ENCODE data around the gene GNMT. TPM values are rescaled to one million over a fixed set of nuclear protein-coding genes. Genes with fewer than 3 reads are reported as not detected.

GNMT gene
- total and polyA plus RNA-seq, 9 of the 15 experiments (the other 6 are each of a cell fraction or from before 2014, with no cell fraction given): 0.11 to 0.29 (median 0.15) TPM; not detected in 6

GRCh38 chr6:42928986-42929820 lies 31.4 kb upstream of the GNMT start, which contains the start of gene CNPY3 (continued):
- TF ChIP-seq PATZ1 (CRISPR knock-in tag; IDR thresholded peaks at IDR 0.05; ENCODE audit: borderline replicate concordance) (no peak), HMGN3 (IDR thresholded peaks at IDR 0.05; ENCODE audit: borderline replicate concordance, extremely low read depth, insufficient read length, low read depth, low read length) (peak; percentile 61), NELFE (IDR thresholded peaks at IDR 0.05; ENCODE audit: insufficient read depth, insufficient read length) (no peak), HLTF (IDR thresholded peaks at IDR 0.05) (0 out of 2 replicates have a peak, but pooled peaks have one; percentile 17), MEF2A (IDR thresholded peaks at IDR 0.05; ENCODE audit: control insufficient read depth, low read depth, low read length) (no peak), CBX3 (IDR thresholded peaks at IDR 0.05; ENCODE audit: borderline replicate concordance in 1 of 2, low read length in 2 of 2) (peak in 1 of 2 experiments; percentile 89; a peak in 1 of 3 replicates), ZSCAN29 (IDR thresholded peaks at IDR 0.05) (no peak), ELF2 (CRISPR knock-in tag; IDR thresholded peaks at IDR 0.05) (peak; percentile 97), MLX (CRISPR knock-in tag; conservative IDR thresholded peaks at IDR 0.05) (no peak; a peak in 1 of 4 replicates), ZNF165 (CRISPR knock-in tag; IDR thresholded peaks at IDR 0.05; ENCODE audit: borderline replicate concordance) (no peak), TRIM28 (IDR thresholded peaks at IDR 0.05) (peak; percentile 20; the same call in 1 of the 2 replicates), KLF6 (CRISPR knock-in tag; IDR thresholded peaks at IDR 0.05; ENCODE audit: borderline replicate concordance) (peak; percentile 61; the same call in 1 of the 2 replicates), NCOA2 (IDR thresholded peaks at IDR 0.05; ENCODE audit: partially characterized antibody in 2 of 2) (no peak), XRCC3 (IDR thresholded peaks at IDR 0.05) (no peak), SIN3B (IDR thresholded peaks at IDR 0.05; ENCODE audit: low read depth) (peak; percentile 62; the same call in 1 of the 2 replicates), E2F3 (CRISPR knock-in tag; IDR thresholded peaks at IDR 0.05) (peak; percentile 79), SUPT5H (IDR thresholded peaks at IDR 0.05) (peak; percentile 80), ZKSCAN8 (CRISPR knock-in tag; IDR thresholded peaks at IDR 0.05) (no peak; the same call in 1 of the 2 replicates), BACH1 (tag; IDR thresholded peaks at IDR 0.05) (no peak), POLR2G (IDR thresholded peaks at IDR 0.05; ENCODE audit: low read depth, low read length) (peak; percentile 97), ZNF347 (CRISPR knock-in tag; IDR thresholded peaks at IDR 0.05; ENCODE audit: low read depth) (no peak), GABPB1 (CRISPR knock-in tag; IDR thresholded peaks at IDR 0.05) (peak; percentile 97), TARDBP (IDR thresholded peaks at IDR 0.05) (no peak; the same call in 1 of the 2 replicates)
- TF ChIP-seq, protein P1, sequence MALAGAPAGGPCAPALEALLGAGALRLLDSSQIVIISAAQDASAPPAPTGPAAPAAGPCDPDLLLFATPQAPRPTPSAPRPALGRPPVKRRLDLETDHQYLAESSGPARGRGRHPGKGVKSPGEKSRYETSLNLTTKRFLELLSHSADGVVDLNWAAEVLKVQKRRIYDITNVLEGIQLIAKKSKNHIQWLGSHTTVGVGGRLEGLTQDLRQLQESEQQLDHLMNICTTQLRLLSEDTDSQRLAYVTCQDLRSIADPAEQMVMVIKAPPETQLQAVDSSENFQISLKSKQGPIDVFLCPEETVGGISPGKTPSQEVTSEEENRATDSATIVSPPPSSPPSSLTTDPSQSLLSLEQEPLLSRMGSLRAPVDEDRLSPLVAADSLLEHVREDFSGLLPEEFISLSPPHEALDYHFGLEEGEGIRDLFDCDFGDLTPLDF (CRISPR knock-in tag; IDR thresholded peaks at IDR 0.05): peak; percentile 97
- TF ChIP-seq, protein P2, sequence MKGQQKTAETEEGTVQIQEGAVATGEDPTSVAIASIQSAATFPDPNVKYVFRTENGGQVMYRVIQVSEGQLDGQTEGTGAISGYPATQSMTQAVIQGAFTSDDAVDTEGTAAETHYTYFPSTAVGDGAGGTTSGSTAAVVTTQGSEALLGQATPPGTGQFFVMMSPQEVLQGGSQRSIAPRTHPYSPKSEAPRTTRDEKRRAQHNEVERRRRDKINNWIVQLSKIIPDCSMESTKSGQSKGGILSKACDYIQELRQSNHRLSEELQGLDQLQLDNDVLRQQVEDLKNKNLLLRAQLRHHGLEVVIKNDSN (CRISPR knock-in tag; IDR thresholded peaks at IDR 0.05): peak; percentile 96

All from K562 (cell line).